Measurements from ENCODE around the gene RPP21.
"Not testable (repeated sequence)": the region's sequence is repeated elsewhere in the genome, so short reads cannot be mapped to it uniquely, and the experiment has no call there.

RPP21 gene

DNA sequence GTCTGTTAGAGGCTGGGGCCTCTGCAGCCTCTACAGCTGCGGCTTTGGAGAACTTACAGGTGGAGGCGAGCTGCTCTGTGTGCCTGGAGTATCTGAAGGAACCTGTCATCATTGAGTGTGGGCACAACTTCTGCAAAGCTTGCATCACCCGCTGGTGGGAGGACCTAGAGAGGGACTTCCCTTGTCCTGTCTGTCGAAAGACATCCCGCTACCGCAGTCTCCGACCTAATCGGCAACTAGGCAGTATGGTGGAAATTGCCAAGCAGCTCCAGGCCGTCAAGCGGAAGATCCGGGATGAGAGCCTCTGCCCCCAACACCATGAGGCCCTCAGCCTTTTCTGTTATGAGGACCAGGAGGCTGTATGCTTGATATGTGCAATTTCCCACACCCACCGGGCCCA is 15.6 kb upstream of the RPP21 start:
- DNase-seq, result no peak

DNA sequence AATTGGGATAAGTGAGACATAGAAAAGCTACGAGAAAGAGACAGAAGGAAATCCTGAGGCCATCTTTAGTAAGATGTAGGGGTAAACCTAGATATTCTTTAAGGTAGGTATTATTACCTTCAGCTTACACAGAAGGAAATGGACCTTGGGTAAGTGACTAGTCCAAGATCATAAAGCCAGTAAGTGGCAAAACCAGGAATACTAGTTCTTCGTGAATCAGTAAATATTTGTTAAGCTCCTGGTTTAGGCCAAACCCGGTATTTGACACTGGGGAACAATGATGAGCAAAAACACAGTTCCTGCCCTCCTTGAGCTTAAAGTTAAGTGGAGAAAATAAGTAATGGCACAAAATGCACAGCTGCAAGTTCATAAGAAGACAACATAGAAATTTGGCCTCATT is 13.0 kb upstream of the RPP21 start:
- no peak for DNase-seq

DNA sequence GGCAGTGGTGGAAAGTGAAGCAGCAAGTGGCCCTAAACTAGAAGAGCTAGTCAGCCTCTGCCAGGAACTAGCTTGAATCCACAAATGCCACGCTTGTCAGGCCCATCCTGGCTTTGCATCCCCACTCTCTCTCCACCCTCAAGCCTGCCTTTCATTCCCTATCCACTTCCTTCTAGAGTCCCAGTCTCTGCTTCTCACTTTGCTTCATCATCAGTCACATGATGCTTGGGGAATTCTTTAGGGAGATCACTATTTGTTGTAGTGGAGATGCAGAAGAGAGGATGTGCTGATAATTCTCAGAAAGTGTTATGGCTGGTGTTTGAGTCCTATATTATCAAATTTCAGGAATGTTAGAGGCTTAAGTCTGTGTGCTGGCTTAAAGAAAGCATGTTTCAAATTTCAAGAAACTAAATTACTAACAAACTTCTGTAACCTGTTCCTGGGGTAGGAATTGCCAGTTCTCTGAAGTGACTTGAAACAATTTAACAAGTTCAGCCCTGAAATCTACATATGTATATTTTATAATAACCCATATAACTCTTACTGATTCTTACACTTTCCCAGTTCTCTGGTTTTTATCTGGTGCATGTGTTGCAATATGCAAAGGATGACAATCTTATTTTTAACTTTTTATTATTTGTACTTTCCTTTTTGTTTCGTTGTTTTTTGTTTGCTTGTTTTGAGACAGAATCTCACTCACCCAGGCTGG is 10.7 kb upstream of the RPP21 start:
- DNase-seq, result no peak

DNA sequence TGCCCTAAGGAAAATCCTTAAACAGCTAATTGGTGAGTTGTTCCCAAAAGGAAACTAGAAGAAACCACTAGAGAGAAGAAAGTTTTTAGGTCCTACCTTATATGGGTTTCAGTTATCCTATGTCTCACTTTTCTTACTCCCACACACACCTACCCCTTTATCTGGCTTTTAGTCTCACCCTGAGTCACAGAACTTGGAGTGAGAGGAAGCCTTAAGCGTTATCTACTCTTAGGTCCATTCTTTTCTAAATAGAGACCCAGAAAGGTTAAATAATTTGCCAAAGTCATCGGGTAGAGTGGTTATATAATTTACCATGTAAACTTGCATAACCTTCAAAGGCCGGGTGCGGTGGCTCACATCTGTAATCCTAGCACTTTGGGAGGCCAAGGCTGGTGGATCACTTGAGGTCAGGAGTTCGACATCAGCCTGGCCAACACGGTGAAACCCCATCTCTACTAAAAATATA is 4.3 kb upstream of the RPP21 start:
- no peak for DNase-seq

DNA sequence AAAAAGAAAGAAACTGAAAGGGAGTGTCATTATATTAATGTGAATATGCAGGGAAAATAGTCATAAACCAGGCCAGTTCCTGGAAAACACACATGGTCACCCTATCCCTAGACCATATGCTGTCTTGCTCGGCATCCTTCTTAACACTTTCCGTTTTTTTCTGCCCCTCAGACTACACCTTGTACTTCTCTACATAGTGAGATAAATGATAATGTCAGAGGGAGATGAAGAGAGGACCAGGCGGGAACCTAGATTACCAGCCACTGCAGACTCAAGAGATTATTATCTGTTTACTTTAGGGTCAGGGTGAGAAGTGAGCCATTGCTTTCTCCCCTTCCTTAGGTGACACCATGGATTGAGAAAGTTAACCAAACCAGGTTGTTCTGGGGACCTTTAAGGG is 3.7 kb upstream of the RPP21 start:
- DNase-seq, result no peak

DNA sequence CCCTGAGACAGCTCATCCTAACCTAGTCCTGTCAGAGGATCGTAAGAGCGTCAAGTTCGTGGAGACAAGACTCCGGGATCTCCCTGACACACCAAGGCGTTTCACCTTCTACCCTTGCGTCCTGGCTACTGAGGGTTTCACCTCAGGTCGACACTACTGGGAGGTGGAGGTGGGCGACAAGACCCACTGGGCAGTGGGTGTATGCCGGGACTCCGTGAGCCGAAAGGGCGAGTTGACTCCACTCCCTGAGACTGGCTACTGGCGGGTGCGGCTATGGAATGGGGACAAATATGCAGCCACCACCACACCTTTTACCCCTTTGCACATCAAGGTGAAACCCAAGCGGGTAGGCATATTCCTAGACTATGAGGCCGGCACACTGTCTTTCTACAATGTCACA is 3.2 kb upstream of the RPP21 start:
- DNase-seq, result no peak

DNA sequence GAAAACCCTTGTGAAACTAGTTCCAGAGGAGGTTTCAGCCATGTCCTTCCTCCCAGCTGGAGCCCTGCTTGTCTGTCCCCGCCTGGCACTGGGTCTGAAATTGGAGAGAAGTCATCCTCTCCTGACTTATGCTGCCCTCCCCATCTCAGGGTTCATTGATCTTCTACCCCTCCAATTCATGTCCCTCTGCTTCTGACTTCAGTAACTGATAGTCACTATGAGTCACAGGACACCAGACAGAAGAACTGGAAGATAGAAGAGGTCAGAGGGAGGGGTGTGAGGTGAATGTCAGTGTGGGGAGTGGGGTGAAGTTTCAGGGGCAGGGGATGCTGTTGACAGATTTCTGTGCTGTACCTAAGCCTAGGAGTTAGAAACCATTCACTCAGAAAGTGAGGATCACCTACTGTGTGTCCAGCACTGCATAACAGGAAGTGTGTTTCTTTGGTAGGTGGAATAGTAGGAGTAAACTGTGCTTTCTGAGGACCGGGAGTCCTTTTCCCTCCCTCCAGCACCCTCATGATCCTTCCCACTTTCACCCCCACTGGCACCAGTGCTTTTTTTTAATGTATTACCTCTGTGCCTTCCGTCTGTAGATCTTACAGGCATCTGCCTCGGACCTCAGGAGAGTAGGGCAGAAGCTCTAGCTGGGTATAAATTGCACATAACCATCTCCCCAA is 627 bp upstream of the RPP21 start:
- DNase-seq, result no peak

DNA sequence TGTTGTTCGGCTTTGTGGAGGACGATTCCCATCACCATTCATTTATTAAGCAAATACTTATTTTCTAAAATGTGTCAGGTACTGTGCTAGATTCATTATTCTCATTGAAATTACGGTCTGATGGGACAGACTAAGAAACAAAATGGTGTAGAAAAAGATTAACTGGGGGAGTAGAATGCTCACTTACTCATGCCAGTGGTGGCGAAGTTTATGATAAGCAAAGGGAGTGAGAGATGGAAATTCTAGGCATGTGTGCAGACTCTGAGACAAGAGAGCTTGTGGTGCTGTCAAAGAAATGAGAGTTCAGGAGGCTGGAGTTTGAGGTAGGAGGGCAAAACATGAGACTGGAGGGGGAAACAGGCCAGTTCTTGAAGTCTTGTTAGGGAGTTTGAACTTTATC is 896 bp downstream of the RPP21 start:
- DNase-seq, result no peak

DNA sequence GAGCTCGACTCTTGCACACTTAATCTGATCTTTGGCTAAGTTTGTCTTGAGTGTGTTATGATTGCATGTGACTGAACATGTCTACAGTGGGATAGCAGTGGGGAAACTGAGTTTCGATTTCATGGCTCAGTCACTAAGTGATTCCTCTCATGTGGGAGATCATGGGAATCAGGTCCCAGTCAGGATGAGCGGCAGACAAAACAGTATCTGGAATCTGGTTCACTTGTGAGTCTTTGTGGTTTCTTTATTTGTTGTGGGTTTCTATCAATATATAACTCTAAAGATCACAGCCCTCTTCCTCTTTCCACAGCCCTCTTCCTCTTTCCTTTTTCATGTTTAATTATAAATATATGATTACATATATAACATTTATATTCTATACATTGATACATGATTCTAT is 4.0 kb downstream of the RPP21 start:
- no peak for DNase-seq

DNA sequence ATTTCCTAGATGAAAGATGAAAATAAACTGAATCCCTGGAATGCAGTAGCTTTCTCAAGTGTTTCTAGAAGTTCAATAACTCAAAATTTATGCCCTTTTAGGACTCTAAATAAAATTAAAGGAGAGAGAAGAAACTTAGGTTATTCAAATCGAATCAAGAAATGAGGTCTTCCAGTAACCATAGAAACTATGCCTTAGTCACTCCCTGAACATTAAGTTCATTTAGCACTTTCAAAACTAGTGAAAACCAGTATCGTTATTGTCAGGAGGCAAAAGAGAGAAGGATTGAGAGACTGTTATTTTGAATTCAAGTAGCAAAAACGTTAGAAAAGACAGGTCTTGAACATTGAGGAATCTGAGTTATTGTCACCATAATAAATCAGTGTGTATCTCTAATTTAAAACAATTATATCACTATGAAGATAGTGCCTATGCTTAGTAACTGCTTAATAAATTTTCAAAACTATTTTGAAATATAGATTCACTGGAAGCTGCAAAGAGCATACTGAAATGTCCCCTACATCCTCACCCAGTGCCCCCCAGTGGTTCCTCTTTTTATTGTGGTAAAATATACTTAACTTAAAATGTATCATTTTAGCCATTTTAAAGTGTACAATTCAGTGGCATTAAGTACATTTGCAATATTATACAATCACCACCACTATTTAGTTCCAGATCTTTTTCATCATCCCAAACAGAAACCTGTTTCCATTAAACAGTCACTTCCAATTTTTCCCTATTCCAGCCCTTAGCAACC is 4.6 kb downstream of the RPP21 start:
- no peak for DNase-seq

DNA sequence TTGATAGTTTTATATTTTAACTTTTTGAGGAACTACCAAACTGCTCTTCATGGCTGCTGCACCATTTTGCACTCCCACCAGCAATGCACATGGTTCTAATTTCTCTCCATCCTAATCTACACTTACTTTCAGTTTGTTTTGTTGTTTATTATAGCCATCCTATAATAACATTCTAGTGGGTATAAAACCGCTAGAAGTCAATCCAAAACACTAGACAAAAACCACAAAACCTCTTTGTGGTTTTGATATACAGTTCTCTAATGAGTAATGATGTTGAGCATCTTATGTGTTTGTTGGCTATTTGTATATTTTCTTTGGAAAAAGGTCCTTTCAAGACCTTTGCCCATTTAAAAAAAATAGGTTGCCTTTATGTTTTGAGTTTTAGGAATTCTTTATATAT is 5.6 kb downstream of the RPP21 start:
- no peak for DNase-seq

DNA sequence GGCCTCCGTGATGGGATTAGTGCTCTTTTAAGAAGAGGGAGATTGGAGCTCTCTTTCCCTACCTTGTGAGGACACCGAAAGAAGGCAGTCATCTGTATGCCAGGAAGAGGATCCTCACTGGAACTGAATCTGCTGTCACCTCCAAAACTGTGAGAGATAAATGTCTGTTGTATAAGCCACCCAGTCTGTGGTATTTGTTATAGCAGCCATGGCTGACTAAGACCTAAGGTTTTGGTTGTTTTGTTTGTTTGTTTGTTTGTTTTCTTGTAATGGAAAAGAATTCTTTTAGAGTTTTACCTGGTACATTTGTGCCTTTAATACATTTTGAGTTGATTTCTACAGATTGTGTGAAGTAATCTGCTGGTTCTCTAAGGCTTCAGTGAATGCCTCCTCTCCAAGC is 7.6 kb downstream of the RPP21 start:
- no peak for DNase-seq

DNA sequence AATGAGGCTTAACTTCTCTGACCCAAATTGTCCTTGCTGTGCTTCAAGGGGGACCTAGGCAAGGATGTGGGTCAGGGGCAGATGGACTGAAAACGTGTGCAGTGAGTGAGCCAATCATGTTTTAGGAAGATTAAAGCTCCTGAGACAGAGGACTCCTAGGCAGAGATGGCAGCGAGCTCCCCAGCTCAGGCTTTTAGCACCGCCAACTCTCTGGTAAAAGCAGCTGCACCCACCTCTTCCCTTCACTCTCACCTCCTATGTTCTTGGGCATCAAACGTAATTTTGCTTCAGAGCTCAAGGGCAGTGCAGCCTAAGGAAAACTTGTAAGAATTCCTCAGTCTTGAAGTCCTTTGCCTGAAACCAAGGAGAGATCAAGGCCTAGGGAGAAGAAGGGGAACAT is 10.3 kb downstream of the RPP21 start:
- no peak for DNase-seq

DNA sequence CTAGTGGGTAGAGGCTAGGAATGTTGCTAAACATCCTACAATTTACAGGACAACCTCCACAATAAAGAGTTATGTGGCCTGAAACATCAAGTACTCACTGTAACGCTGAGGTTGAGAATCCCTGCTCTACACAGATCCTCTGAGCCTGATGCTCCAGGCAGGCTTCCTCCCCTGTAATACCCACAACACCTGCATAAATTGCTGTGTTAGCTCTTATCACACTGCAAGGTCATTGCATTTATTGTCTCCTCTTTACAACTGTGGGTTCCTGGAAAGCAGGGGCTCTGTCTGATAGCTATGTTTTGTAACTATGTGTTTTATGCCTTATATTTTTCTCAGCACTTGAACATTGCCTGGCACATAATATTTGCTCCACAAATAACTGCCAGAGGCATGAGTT is 11.6 kb downstream of the RPP21 start:
- no peak for DNase-seq

DNA sequence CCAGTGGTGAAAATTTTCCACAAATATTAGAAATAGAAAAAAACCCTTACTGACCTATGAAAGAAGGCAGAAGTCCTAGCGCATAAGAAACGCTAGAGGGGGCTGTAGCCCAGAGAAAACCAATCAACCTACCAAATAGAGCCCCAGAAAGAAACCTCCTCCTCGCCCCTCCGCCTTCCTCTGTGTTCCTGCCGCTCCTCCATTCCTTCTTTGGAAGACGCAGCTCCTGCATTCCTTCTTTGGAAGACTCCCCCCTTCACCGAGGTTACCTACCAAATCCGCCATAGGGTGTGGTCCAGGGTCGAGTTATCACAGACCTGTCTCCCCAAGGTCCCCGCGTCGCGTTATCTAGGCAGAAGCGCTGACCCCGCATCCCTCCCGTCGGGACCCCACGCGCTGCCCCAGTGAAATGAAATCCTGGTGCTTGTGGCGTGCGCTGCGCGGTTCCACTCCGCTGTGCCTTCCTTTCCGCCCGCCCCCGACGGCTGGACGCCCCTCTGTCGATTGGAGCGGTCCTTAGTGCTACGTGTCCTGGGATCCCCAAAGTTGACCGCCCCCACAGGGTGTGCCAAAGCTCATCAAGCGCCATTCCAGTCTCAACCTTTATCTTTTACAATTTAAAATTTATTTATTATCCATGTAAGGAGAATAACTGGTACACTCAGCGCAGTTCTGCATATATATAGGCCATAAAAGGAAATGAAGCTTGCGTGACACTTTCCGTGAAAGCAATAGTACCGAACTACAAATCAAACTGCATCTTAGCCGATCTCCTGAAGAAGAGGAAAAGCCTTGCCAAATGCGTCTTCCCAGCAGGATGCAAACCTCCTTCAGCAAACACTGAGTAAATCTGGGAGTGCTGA is 13.0 kb downstream of the RPP21 start:
- peak; percentile 82 for DNase-seq

DNA sequence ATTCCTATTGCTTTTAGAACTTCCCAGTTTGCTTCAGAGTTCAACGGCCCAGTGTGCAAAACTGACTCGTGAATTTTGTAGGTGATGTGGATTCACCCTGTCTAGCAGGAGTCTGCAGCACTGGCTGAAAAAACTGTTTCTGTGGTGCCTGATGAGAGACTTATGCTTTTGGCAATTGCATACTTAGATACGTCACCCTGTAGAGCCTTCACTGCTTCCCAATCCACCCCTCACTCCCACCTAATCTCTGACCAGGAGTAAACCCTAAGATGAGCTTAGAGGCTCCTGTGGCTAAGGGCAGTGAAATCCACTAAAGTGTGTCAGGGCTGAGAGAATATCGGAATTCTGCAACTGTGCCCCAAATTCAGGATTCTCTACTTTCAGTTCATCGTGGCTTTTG is 14.3 kb downstream of the RPP21 start:
- DNase-seq, result no peak

DNA sequence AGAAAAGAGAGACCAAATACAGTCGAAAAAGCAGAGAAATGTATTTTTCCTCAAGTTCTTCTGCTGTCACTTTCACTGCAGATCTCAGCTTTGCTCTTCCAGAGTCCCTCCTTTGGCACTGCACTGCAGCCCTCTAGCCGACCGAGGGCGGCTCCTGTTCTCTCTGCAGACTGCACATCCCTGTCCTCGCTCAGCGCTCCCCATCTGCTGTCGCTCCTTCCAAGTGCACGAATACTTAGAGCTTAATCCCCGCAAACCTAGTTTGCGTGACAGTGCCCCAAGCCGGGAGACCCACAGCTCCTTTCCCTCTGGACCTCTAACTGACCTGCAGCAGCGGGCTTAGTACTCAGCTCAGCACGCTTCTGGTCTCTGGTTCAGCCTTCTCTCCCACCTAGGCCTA is 15.2 kb downstream of the RPP21 start:
- no peak for DNase-seq

DNA sequence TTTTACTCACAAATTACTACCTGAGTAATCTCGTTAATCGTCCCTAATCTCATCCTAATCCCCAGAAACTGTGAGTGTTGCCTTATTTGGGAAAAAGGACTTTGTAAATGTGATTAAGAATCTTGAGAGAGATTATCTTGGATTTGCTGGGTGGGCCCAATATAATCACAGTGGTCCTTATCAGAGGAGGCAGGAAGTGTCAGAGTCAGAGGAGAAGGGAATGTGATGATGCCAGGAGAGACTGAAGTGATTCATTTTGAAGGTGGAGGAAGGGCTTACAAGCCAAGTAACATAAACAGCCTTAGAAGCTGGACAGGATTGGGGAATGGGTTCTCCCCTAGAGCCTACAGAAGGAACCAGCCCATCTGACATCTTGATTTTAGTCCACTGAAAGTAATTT is 16.7 kb downstream of the RPP21 start:
- peak; percentile 10 for DNase-seq

DNA sequence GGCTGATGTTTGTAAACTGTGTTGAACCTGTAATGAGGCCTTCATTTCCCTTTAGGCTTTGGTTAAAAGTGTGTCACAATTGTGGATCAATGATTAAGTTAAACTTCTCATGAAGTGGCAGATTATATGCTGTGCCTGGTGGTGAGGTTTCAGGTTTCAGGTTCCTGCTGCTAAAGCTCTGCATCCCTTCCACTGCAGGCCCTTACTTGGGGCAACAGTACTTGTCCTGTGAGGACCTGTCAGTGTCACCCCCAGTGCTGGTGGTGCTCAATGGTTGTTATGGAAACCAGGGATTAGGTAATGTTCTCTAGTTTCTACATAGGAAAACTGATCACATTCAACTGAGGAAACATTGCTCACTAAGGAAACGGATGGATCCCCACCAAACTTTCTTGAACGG is 18.5 kb downstream of the RPP21 start:
- no peak for DNase-seq

DNA sequence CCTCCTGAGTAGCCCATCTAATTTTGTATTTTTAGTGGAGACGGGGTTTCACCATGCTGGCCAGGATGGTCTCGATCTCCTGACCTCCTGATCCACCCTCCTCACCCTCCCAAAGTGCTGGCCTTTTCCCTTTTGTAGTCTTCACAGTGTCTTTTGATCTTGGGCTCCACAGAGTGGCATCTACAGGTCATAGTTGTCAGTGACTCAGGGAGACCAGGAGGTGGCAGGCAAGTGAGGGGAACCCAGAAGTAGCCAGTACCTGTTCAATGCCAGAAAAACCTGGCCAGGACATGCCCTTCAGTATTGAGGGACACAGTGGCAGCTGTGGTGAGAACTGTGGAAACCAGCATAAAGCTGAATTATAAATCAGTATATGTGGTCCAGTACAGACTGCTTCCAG is 19.6 kb downstream of the RPP21 start:
- no peak for DNase-seq

DNA sequence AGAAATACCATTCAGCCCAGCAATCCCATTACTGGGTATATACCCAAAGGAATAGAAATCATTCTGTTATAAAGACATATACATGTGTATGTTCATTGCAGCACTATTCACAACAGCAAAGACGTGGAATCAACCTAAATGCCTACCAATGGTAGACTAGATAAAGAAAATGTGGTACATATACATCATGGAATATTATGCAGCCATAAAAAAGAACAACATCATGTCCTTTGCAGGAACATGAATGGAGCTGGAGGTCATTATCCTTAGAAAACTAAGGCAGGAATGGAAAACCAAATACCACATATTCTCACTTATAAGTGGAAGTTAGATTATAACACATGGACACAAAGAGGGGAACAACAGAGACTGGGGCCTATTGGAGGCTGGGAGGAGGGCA is 24.3 kb downstream of the RPP21 start:
- DNase-seq, result not testable (repeated sequence)

DNA sequence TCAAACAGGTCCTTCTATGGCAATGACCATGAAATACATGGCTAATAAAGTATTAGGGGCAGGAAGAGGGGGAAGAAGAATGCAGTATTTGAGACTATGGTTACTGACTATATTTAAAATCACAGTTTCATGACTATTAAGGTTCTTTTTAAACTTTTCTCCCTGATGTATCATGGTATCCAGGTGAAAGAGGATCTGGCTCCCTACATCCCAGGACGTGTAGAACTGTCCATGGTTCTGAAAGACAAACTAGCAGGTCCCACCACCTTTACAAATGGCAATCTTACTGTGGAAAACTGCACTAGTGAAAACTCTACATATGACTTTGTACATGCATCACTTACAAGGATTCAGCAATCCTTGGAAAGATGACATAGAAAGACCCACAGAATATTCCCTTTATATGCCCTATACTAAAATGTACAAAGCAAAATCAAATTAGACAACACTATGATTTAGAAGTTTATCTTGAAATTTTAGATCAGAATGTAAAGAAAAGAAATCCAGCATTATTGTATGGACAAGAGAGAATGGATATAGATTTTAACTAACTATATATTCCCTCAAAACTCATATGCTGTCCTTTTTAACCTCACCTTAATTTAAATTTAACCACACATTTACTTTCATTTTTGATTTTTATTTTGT is 33.5 kb downstream of the RPP21 start:
- no peak for DNase-seq

Data from fibroblast of skin of back (primary cell).